Osteoblast (primary cell): ENCODE data around the gene RFC2. TPM values are rescaled to one million over a fixed set of nuclear protein-coding genes. Genes with fewer than 3 reads are reported as not detected.

Source experiments
- DNase-seq: peaks from one replicate; pipeline ENCODE4 v3.0.0; 2011; ENCODE audit warnings: low spot score, mixed read lengths; ENCODE audit not compliant: insufficient read length; ENCODE audit errors: missing footprints
- H2AFZ ChIP-seq: 2 replicates; pipeline ENCODE4 v1.6.0; 2011; ENCODE audit warnings: mild to moderate bottlenecking, low read length
- H3K27ac ChIP-seq: 2 replicates; pipeline ENCODE4 v1.5.1; 2011; ENCODE audit warnings: mild to moderate bottlenecking, low read depth, low read length, moderate library complexity
- H3K27me3 ChIP-seq: 2 replicates; pipeline ENCODE4 v1.6.0; 2012; ENCODE audit warnings: mild to moderate bottlenecking, control low read depth, inconsistent platforms, low read length, moderate library complexity; ENCODE audit not compliant: insufficient read depth
- H3K36me3 ChIP-seq: 2 replicates; pipeline ENCODE4 v1.5.1; 2011; ENCODE audit warnings: mild to moderate bottlenecking, low read length, control low read depth, moderate library complexity; ENCODE audit not compliant: insufficient read depth
- H3K4me1 ChIP-seq: 2 replicates; pipeline ENCODE4 v1.5.1; 2011; ENCODE audit warnings: mild to moderate bottlenecking, low read length, control low read depth, moderate library complexity; ENCODE audit not compliant: insufficient read depth
- H3K4me2 ChIP-seq: 2 replicates; pipeline ENCODE4 v1.6.0; 2011; ENCODE audit warnings: mild to moderate bottlenecking, low read length; ENCODE audit not compliant: insufficient read depth
- H3K4me3 ChIP-seq: fragments of 200-600 bp; sonication (generic); 3 replicates; pipeline ENCODE4 v1.5.1; 2012; ENCODE audit warnings: mild to moderate bottlenecking, low read length, inconsistent platforms; ENCODE audit not compliant: insufficient read depth
- H3K79me2 ChIP-seq: 2 replicates; pipeline ENCODE4 v1.6.0; 2012; ENCODE audit warnings: mild to moderate bottlenecking, low read length, control low read depth, inconsistent platforms; ENCODE audit not compliant: insufficient read depth
- H3K9me3 ChIP-seq: 2 replicates; pipeline ENCODE4 v1.5.1; 2011; ENCODE audit warnings: low read depth, low read length, control low read depth
- H4K20me1 ChIP-seq: 2 replicates; pipeline ENCODE4 v1.6.0; 2012; ENCODE audit warnings: mild to moderate bottlenecking, low read length, control low read depth; ENCODE audit not compliant: insufficient read depth
- total RNA-seq: library from RNA; depleted of rRNA; stranded (reverse); fragments of >200 nt; gene quantifications from 2 replicates; pipeline ENCODE4 v1.2.3, GENCODE V29; 2012
- TF ChIP-seq, protein P1 (sequence below): IDR thresholded peaks from 2 replicates; pipeline ENCODE4 v1.5.1; 2011; ENCODE audit warnings: mild to moderate bottlenecking, low read depth, low read length, moderate library complexity; ENCODE audit errors: extremely low read depth

RFC2 gene
- total RNA-seq, 1 donor: 12.3 TPM

DNA sequence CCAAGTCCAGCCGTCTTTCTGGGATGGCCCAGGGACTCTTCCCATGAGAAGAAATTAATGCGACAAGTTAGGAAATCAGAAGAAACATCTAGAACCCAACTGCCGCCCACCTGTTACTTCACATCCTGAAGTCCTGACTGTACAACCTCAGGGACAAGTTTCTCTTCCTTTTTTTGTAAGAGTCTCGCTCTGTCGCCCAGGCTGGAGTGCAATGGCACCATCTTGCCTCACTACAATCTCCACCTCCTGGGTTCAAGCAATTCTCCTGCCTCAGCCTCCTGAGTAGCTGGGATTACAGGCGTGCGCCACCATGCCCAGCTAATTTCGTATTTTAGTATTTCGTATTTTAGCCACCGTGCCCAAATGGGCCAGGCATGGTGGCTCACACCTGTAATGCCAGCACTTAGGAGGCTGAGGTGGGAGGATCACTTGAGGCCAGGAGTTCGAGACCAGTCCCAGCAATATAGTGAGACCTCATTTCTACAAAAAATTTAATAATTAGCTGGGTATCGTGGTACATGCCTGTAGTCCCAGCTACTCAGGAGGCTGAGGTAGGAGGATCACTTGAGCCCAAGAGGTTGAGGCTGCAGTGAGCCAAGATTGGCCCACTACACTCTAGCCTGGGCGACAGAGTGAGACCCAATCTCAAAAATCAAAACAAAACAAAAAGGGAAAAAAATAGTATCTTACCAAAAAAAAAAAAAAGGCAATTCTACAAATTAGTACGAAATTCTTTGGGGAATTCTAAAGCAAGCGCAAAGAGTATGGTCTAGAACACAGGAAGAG is 23.6 kb downstream of the RFC2 start:
- TF ChIP-seq, protein P1, sequence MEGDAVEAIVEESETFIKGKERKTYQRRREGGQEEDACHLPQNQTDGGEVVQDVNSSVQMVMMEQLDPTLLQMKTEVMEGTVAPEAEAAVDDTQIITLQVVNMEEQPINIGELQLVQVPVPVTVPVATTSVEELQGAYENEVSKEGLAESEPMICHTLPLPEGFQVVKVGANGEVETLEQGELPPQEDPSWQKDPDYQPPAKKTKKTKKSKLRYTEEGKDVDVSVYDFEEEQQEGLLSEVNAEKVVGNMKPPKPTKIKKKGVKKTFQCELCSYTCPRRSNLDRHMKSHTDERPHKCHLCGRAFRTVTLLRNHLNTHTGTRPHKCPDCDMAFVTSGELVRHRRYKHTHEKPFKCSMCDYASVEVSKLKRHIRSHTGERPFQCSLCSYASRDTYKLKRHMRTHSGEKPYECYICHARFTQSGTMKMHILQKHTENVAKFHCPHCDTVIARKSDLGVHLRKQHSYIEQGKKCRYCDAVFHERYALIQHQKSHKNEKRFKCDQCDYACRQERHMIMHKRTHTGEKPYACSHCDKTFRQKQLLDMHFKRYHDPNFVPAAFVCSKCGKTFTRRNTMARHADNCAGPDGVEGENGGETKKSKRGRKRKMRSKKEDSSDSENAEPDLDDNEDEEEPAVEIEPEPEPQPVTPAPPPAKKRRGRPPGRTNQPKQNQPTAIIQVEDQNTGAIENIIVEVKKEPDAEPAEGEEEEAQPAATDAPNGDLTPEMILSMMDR: no peak
- no peak for DNase-seq
- Histone ChIP-seq H4K20me1 (no peaks in the 10 kb centered on the region), H3K27me3 (no peaks in the 10 kb centered on the region), H3K36me3 (peaks cover 16% of the 10 kb centered on the region), H3K79me2 (no peaks in the 10 kb centered on the region), H3K4me1 (peaks cover 3% of the 10 kb centered on the region), H3K27ac (no peak overlapping the region), H3K4me3 (no peak overlapping the region), H3K4me2 (no peak overlapping the region), H2AFZ (no peak overlapping the region), H3K9me3 (no peaks in the 10 kb centered on the region)

DNA sequence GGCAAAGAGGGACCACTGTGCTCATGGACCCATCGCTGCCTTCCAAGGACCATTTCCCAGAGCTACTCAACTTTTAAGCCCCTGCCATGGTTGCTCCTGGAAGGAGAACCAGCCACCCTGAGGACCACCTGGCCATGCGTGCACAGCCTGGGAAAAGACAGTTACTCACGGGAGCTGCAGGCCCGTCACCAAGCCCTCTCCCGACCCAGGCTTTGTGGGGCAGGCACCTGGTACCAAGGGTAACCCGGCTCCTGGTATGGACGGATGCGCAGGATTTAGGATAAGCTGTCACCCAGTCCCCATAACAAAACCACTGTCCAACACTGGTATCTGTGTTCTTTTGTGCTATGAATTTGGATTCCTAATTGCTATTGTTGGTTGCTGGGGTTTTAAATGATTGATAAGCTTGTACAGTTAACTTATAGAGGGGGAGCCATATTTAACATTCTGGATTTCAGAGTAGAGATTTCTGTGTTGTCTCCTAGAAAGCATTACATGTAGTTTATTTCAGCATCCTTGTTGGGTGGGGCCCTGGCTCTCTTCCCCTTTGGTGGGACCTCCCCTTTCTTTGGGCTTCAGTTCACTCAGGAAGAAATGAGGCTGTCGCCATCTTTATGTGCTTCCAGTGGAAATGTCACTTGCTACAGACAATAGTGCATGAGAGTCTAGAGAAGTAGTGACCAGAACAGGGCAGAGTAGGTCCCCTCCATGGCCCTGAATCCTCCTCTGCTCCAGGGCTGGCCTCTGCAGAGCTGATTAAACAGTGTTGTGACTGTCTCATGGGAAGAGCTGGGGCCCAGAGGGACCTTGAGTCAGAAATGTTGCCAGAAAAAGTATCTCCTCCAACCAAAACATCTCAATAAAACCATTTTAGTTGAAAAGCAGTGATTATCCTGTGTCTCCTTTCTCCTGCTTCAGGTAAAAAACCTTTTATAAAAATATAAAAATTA is 25.0 kb downstream of the RFC2 start:
- no peak overlapping the region for H3K4me2 ChIP-seq
- TF ChIP-seq, protein P1: no peak
- H3K9me3 ChIP-seq: no peaks in the 10 kb centered on the region
- DNase-seq: peak; percentile 87
- H3K27ac ChIP-seq: no peak overlapping the region
- no peaks in the 10 kb centered on the region for H4K20me1 ChIP-seq
- H3K27me3 ChIP-seq: no peaks in the 10 kb centered on the region
- H3K4me1 ChIP-seq: peaks cover 3% of the 10 kb centered on the region
- H3K79me2 ChIP-seq: no peaks in the 10 kb centered on the region
- no peak overlapping the region for H2AFZ ChIP-seq
- peaks cover 14% of the 10 kb centered on the region for H3K36me3 ChIP-seq
- no peak overlapping the region for H3K4me3 ChIP-seq

- Histone ChIP-seq H3K9me3 (no peaks in the 10 kb centered on the region), H3K4me1 (peaks cover 3% of the 10 kb centered on the region)
These were observed 27.6 kb downstream of the RFC2 start for GRCh38 chr7:74226633-74227032.

More at GRCh38 chr7:74226633-74227032, 27.6 kb downstream of the RFC2 start:
- no peak overlapping the region for H3K27ac ChIP-seq
- H3K4me2 ChIP-seq: no peak overlapping the region
- TF ChIP-seq, protein P1: no peak
- H3K4me3 ChIP-seq: no peak overlapping the region
- no peak for DNase-seq
- H3K79me2 ChIP-seq: no peaks in the 10 kb centered on the region
- no peaks in the 10 kb centered on the region for H3K27me3 ChIP-seq
- no peak overlapping the region for H2AFZ ChIP-seq
- no peaks in the 10 kb centered on the region for H4K20me1 ChIP-seq
- H3K36me3 ChIP-seq: peaks cover 5% of the 10 kb centered on the region
